B cell (primary cell): ENCODE data around the gene ACHE. TPM values are rescaled to one million over a fixed set of nuclear protein-coding genes. Genes with fewer than 3 reads are reported as not detected.
"Not testable (repeated sequence)": the region's sequence is repeated elsewhere in the genome, so short reads cannot be mapped to it uniquely, and the experiment has no call there.

Experiments
- ATAC-seq: fragments of 200-7000 bp; cut with Tn5 transposase; one replicate; pipeline ENCODE4 v1.10.0; 2021; ENCODE audit warnings: low read depth, mild to moderate bottlenecking, moderate number of reproducible peaks, moderate library complexity
- CTCF ChIA-PET: fragments of 350-600 bp; sonication (Branson Sonifier 250); formaldehyde crosslinking; loops from one replicate; lab custom pipeline; 2021; ENCODE audit warnings: antibody characterized with exemption, inconsistent platforms; lab: Charles Lee
- POLR2A ChIA-PET: fragments of 350-600 bp; sonication (Branson Sonifier 250); formaldehyde crosslinking; loops from one replicate; lab custom pipeline; 2021; ENCODE audit warnings: antibody characterized with exemption; lab: Charles Lee
- DNase-seq: peaks from one replicate; pipeline ENCODE4 v3.0.0; 2013
- H2AFZ ChIP-seq: 2 replicates; pipeline ENCODE4 v1.6.1; 2012; ENCODE audit warnings: mild to moderate bottlenecking, low read depth, low read length; ENCODE audit not compliant: insufficient read depth, poor library complexity, severe bottlenecking
- H3K27ac ChIP-seq, 2 donors: 1 replicate in 1 of 2; 2 replicates in 1 of 2; pipeline ENCODE4 v1.5.1; 2012 to 2013; ENCODE audit warnings: low read length in 2 of 2, mild to moderate bottlenecking in 2 of 2, moderate library complexity in 1 of 2
- H3K27me3 ChIP-seq, 4 experiments: fragments of 200-600 bp in 1 of 4; sonication (generic) in 1 of 4; replicated peaks in 1 of 4; 1 replicate in 2 of 4; 2 replicates in 2 of 4; pipeline versions ENCODE4 v1.6.1 to v1.7.0; 2013 to 2016; ENCODE audit warnings: low read length in 3 of 4, mild to moderate bottlenecking in 2 of 4, mixed read lengths in 1 of 4, moderate library complexity in 1 of 4; ENCODE audit not compliant: insufficient read depth in 4 of 4, control insufficient read depth in 3 of 4; ENCODE audit errors: control extremely low read depth in 1 of 4
- H3K36me3 ChIP-seq, 2 experiments: replicated peaks in 1 of 2; 1 replicate in 1 of 2; 2 replicates in 1 of 2; pipeline versions ENCODE4 v1.6.1 to v1.7.1; 2013; ENCODE audit warnings: low read length in 1 of 2; ENCODE audit not compliant: insufficient read depth in 2 of 2, control insufficient read depth in 1 of 2; ENCODE audit errors: control extremely low read depth in 1 of 2, extremely low read depth in 1 of 2
- H3K4me1 ChIP-seq, 2 donors: fragments of 200-600 bp in 1 of 2; sonication (generic) in 1 of 2; 1 replicate in 1 of 2; 2 replicates in 1 of 2; pipeline versions ENCODE4 v1.5.1 to v1.6.1; 2013 to 2017; ENCODE audit warnings: low read length in 2 of 2; ENCODE audit not compliant: control insufficient read depth in 2 of 2, insufficient read depth in 2 of 2
- H3K4me2 ChIP-seq: replicated peaks from 2 replicates; pipeline ENCODE3; 2012; ENCODE audit warnings: mild to moderate bottlenecking, low read depth, low read length; ENCODE audit not compliant: poor library complexity, severe bottlenecking
- H3K4me3 ChIP-seq, 5 experiments: fragments of 200-600 bp in 1 of 5; sonication (generic) in 1 of 5; 1 replicate in 3 of 5; 2 replicates in 2 of 5; pipeline versions ENCODE4 v1.5.1 to v1.7.0; 2011 to 2016; ENCODE audit warnings: low read length in 4 of 5, mild to moderate bottlenecking in 4 of 5, low read depth in 2 of 5, control low read depth in 1 of 5, moderate library complexity in 1 of 5; ENCODE audit not compliant: insufficient read depth in 1 of 5; ENCODE audit errors: control extremely low read depth in 1 of 5, extremely low read depth in 1 of 5
- H3K79me2 ChIP-seq: fragments of 200-600 bp; sonication (generic); one replicate; pipeline ENCODE4 v1.6.0; 2016; ENCODE audit warnings: low read length; ENCODE audit not compliant: control insufficient read depth, insufficient read depth
- H3K9ac ChIP-seq: fragments of 200-600 bp; sonication (generic); 2 replicates; pipeline ENCODE4 v1.6.1; 2017; ENCODE audit warnings: mild to moderate bottlenecking, low read length, moderate library complexity
- H3K9me3 ChIP-seq, 3 donors: one replicate each; pipeline versions ENCODE4 v1.6.1 to v1.7.1; 2013; ENCODE audit warnings: low read length in 2 of 3; ENCODE audit not compliant: control insufficient read depth in 2 of 3, insufficient read depth in 1 of 3; ENCODE audit errors: control extremely low read depth in 1 of 3
- H4K20me1 ChIP-seq: 2 replicates; pipeline ENCODE4 v1.6.0; 2012; ENCODE audit warnings: mild to moderate bottlenecking, low read length; ENCODE audit not compliant: insufficient read depth, control insufficient read depth, poor library complexity, severe bottlenecking
- H3K27ac Mint-ChIP-seq: one replicate; pipeline ENCODE4 v1.8.0; 2021; ENCODE audit warnings: mixed read lengths
- H3K27me3 Mint-ChIP-seq: one replicate; pipeline ENCODE4 v1.8.0; 2021; ENCODE audit warnings: mixed read lengths
- H3K4me1 Mint-ChIP-seq: one replicate; pipeline ENCODE4 v1.8.0; 2021; ENCODE audit warnings: mixed read lengths
- H3K4me3 Mint-ChIP-seq: one replicate; pipeline ENCODE4 v1.8.0; 2021; ENCODE audit warnings: mixed read lengths
- H3K9me3 Mint-ChIP-seq: one replicate; pipeline ENCODE4 v1.8.0; 2022; ENCODE audit warnings: mixed read lengths; ENCODE audit not compliant: insufficient read depth
- CTCF ChIP-seq: fragments of 200-600 bp; IDR thresholded peaks from one replicate; pipeline ENCODE4 v1.8.0; 2022; ENCODE audit warnings: antibody characterized with exemption, mild to moderate bottlenecking
- EZH2 ChIP-seq: IDR thresholded peaks from 2 replicates; pipeline ENCODE4 v1.6.1; 2012; ENCODE audit warnings: borderline replicate concordance, low read depth, mild to moderate bottlenecking, moderate library complexity, low read length; ENCODE audit not compliant: insufficient read depth, poor library complexity, severe bottlenecking
- WGBS: methylation state at CpG from one replicate; pipeline ENCODE4 v1.1.5; 2013; ENCODE audit warnings: missing lambda C conversion rate; ENCODE audit not compliant: insufficient coverage; 5-methylcytosine and 5-hydroxymethylcytosine counted together
- intact Hi-C: fragments of 100-400 bp; cut with micrococcal nuclease; formaldehyde crosslinking; loops from one replicate; pipeline ENCODE4 v1.10.0; 2022
- polyA plus RNA-seq: library from polyadenylated mRNA; depleted of rRNA; stranded (reverse); fragments of >200 nt; gene quantifications from 2 replicates; pipeline ENCODE4 v1.2.3, GENCODE V29; 2012
- total RNA-seq, 2 donors: library from RNA; stranded (reverse); fragments of 120-200 nt in 1 of 2; gene quantifications; 1 replicate in 1 of 2; 2 replicates in 1 of 2; pipeline versions ENCODE4 v1.2.3 to v1.2.4, GENCODE V29; 2013 to 2022

Gene ACHE
- total and polyA plus RNA-seq, 2 donors (not counting 1 experiment from before 2014, with no cell fraction given) = 0.13 to 0.15 TPM

DNA sequence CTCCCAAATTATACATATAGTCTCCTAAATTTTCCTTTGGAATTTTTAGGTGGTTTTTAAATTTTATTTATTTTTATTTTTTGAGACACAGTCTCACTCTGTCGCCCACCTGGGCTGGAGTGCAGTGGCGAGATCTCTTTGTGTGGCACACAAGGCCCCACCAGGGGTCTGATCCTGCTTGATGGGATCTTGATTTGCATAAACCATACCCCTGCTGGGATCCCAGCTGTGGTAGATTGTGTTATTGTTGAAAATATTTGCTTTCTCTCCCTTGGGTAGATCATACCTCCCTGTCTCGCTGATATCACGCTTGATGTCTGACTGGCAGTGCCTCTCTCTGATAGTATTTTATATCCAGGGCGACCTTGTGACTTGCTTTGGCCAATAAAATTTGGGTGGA, 48.0 kb upstream of the ACHE start:
- H3K4me2 ChIP-seq = no peak overlapping the region
- no peak for ATAC-seq
- WGBS = 88% methylated on average over 4 of the region's 5 CpGs
- DNase-seq = no peak
- no peaks in the 10 kb centered on the region for H3K4me1 ChIP-seq
- peaks cover 23% of the 10 kb centered on the region for H3K27me3 Mint-ChIP-seq
- no peaks in the 10 kb centered on the region for H4K20me1 ChIP-seq
- peaks cover 0 to 14% (median 0%) of the 10 kb centered on the region in 4 experiments for H3K27me3 ChIP-seq
- CTCF ChIA-PET = no interaction called here
- TF ChIP-seq CTCF (no peak), EZH2 (no peak)
- no peaks in the 10 kb centered on the region for H3K79me2 ChIP-seq
- no peak overlapping the region for H3K9ac ChIP-seq
- H3K4me3 Mint-ChIP-seq = no peak overlapping the region
- no peak overlapping the region for H3K27ac ChIP-seq
- no peak overlapping the region for H2AFZ ChIP-seq
- H3K9me3 Mint-ChIP-seq = peaks cover 6% of the 10 kb centered on the region
- no peaks in the 10 kb centered on the region for H3K36me3 ChIP-seq
- no peaks in the 10 kb centered on the region for H3K4me1 Mint-ChIP-seq
- H3K9me3 ChIP-seq = peaks cover 2 to 25% (median 6%) of the 10 kb centered on the region in 3 donors
- no peak overlapping the region for H3K27ac Mint-ChIP-seq
- intact Hi-C loops = no loop called here
- POLR2A ChIA-PET = no interaction called here
- no peak overlapping the region for H3K4me3 ChIP-seq

GRCh38 chr7:100942045-100942774, 46.5 kb upstream of the ACHE start:
- CTCF ChIA-PET = no interaction called here
- H3K79me2 ChIP-seq = no peaks in the 10 kb centered on the region
- H3K9me3 ChIP-seq = peaks cover 2 to 26% (median 6%) of the 10 kb centered on the region in 3 donors
- Mint-ChIP-seq H3K4me1 (no peaks in the 10 kb centered on the region), H3K4me3 (no peak overlapping the region), H3K27ac (no peak overlapping the region), H3K9me3 (peaks cover 6% of the 10 kb centered on the region), H3K27me3 (peaks cover 26% of the 10 kb centered on the region)
- H2AFZ ChIP-seq = no peak overlapping the region
- no peak overlapping the region for H3K4me2 ChIP-seq
- ATAC-seq (no peak), DNase-seq (no peak)
- no peaks in the 10 kb centered on the region for H4K20me1 ChIP-seq
- H3K27ac ChIP-seq = no peak overlapping the region
- TF ChIP-seq EZH2 (no peak), CTCF (no peak)
- H3K4me1 ChIP-seq = no peaks in the 10 kb centered on the region
- no peaks in the 10 kb centered on the region for H3K36me3 ChIP-seq
- 93% methylated on average over 3 of the region's 9 CpGs for WGBS
- no peak overlapping the region for H3K9ac ChIP-seq
- no peak overlapping the region for H3K4me3 ChIP-seq
- peaks cover 0 to 11% (median 0%) of the 10 kb centered on the region in 4 experiments for H3K27me3 ChIP-seq
- intact Hi-C loops = no loop called here
- POLR2A ChIA-PET = no interaction called here

DNA sequence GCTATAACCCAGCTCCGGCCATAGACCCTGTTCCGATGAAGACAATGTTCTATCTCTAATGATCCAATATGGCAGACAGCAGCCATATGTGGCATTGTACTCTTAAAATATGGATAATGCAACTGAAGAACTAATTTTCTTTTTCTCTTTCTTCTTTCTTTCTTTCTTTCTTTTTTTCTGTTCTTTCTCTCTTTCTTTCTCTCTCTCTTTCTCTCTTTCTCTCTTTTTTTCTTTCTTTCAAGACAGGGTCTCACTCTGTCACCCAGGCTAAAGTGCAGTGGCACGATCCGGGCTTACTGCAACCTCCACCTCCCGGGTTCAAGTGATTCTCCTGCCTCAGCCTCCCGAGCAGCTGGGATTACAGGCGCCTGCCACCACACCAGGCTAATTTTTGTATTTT, 40.5 kb upstream of the ACHE start:
- H3K9me3 ChIP-seq = peaks cover 2 to 42% (median 3%) of the 10 kb centered on the region in 3 donors
- H3K9me3 Mint-ChIP-seq, intact Hi-C loops, H3K79me2 ChIP-seq, H3K4me3 ChIP-seq, ATAC-seq, H3K27ac ChIP-seq, H3K36me3 ChIP-seq, DNase-seq, CTCF ChIA-PET, H4K20me1 ChIP-seq, H3K27me3 ChIP-seq, H3K9ac ChIP-seq, H3K4me2 ChIP-seq, H3K27ac Mint-ChIP-seq, H2AFZ ChIP-seq, H3K4me3 Mint-ChIP-seq, H3K4me1 Mint-ChIP-seq, H3K4me1 ChIP-seq: not testable (repeated sequence)
- WGBS = 98% methylated on average over 5 of the region's 7 CpGs
- H3K27me3 Mint-ChIP-seq = peaks cover 13% of the 10 kb centered on the region
- POLR2A ChIA-PET = interaction anchor here (0.7 kb wide), 1 partner anchor 21 kb away, joined by 3 read pairs; no protein-coding TSS in a partner anchor
